GM21737 (cell line): ENCODE results near the gene TRIM54.
"Not testable (repeated sequence)": the region's sequence is repeated elsewhere in the genome, so short reads cannot be mapped to it uniquely, and the experiment has no call there.

Experiments
- ATAC-seq: cut with Tn5 transposase; IDR thresholded peaks from one replicate; pipeline ENCODE4 v1.9.1; 2021; ENCODE audit warnings: mild to moderate bottlenecking, moderate library complexity; ENCODE audit not compliant: unreplicated experiment

Gene TRIM54

GRCh38 chr2:27309651-27310050 is 27.4 kb downstream of the TRIM54 start:
- ATAC-seq = no peak

- ATAC-seq = no peak
Measured at GRCh38 chr2:27312152-27312551, 29.9 kb downstream of the TRIM54 start.

- ATAC-seq = no peak
Measured at GRCh38 chr2:27313882-27314645, 31.8 kb downstream of the TRIM54 start.

GRCh38 chr2:27314709-27315108 is 32.5 kb downstream of the TRIM54 start:
- no peak for ATAC-seq

GRCh38 chr2:27315122-27315521 is 32.9 kb downstream of the TRIM54 start:
- ATAC-seq = no peak

GRCh38 chr2:27316655-27317412 is 34.6 kb downstream of the TRIM54 start:
- ATAC-seq = no peak

- ATAC-seq = not testable (repeated sequence)
Measured at GRCh38 chr2:27319839-27320238, 37.6 kb downstream of the TRIM54 start.

- no peak for ATAC-seq
Measured at GRCh38 chr2:27320958-27321543, 38.8 kb downstream of the TRIM54 start.

GRCh38 chr2:27322301-27322765 is 40.1 kb downstream of the TRIM54 start:
- ATAC-seq = peak; percentile 40

GRCh38 chr2:27322766-27323595 is 40.8 kb downstream of the TRIM54 start, which contains the start of gene MPV17:
Gene MPV17, minus strand, starts transcription at chr2:27323097. Its CDS starts 580 bp downstream, at chr2:27322517.
- peak; percentile 91 for ATAC-seq

- no peak for ATAC-seq
Measured at GRCh38 chr2:27323596-27324285, 41.5 kb downstream of the TRIM54 start.

GRCh38 chr2:27324720-27325119 is 42.5 kb downstream of the TRIM54 start:
- ATAC-seq = no peak

GRCh38 chr2:27335311-27335710 is 53.1 kb downstream of the TRIM54 start:
- no peak for ATAC-seq

GRCh38 chr2:27336173-27336572 is 53.9 kb downstream of the TRIM54 start:
- ATAC-seq = no peak

GRCh38 chr2:27347641-27348040 is 65.4 kb downstream of the TRIM54 start:
- no peak for ATAC-seq

- no peak for ATAC-seq
Measured at GRCh38 chr2:27350106-27350693, 68.0 kb downstream of the TRIM54 start.

GRCh38 chr2:27351802-27352598 is 69.8 kb downstream of the TRIM54 start:
- no peak for ATAC-seq

GRCh38 chr2:27353386-27353761 is 71.1 kb downstream of the TRIM54 start:
- ATAC-seq = not testable (repeated sequence)
